GM19099 (cell line): ENCODE results near the gene VKORC1L1.
A peak's percentile ranks its signal among the peaks of the same experiment; 100 is the strongest.

Experiments used
- POLR2A ChIP-seq: IDR thresholded peaks from 3 replicates; pipeline ENCODE4 v1.6.1; 2011; ENCODE audit warnings: low read depth; ENCODE audit not compliant: insufficient read length; ENCODE audit errors: extremely low read depth

VKORC1L1 gene

DNA sequence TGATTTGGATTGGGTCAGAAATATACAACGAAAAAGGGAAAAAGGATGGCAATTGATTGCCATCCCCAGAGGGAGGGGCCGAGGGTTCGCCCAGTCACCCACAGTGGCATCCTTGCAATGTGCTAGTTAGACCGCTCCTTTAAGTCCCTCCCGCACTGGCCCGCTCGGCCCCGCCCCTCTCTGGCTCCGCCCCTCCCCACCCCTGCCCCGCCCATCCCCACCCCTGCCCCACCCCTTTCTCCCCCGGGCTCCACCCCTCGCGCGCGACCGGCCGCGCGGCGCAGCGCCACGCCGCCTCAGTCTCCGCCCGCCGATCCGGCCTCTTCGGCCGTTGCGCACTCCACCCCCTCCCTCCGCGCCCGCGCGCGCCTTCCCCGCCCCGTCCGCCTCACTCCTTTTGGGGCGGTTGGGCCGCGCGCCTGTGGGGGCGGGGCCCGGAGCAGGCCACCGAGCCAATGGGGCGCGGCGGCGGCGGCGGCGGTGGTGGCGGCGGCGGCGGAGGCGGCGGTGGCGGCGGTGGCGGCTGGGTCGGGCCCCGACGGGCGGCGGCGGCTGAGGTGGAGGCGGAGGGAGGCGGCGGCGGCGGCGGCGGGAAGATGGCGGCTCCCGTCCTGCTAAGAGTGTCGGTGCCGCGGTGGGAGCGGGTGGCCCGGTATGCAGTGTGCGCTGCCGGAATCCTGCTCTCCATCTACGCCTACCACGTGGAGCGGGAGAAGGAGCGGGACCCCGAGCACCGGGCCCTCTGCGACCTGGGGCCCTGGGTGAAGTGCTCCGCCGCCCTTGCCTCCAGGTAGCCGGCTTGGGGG, at the start of gene VKORC1L1:
Gene VKORC1L1 (plus strand): TSS at position 299 of the 806 bp plus-strand sequence. CDS start 298 bp downstream, at position 597.
- TF ChIP-seq POLR2A, result peak; percentile 18

DNA sequence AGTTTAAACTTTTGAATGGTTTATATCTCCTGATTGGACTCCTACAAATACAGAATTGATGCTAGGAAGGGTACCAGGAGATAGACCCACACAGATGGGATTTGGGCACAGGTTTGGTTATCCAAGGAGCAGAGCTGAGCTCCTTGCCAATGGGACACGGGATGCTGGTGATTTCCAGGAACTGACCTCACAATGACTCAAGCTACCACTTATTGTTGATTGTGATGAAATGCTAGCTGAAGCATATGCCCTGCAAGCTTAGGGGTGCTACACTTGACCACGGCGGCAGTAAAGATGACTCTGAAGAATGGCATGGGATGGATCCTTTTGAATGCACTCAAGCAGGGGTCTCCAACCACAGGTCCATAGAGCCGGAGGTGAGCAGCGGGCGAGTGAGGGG, 45.5 kb upstream of the VKORC1L1 start:
- no peak for TF ChIP-seq POLR2A

DNA sequence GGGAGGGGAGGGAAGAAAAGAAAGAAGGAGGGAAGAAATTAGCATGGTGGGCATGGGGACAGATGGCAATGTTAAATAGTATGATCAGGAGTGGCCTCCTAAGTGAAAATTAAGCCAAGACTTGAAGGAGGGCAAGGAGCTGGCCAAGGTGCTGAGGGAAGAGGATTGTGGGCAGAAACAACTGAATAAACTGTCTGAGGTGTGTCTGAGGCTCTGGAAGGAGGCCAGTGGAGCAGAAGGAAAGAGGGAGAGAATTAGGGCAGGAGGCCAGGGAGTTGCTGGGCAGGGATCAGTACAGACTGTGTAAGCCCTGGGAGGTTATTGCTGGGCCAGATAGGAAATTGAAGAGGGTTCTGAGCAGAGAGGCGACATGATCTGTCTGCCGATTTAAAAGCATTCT, 40.6 kb upstream of the VKORC1L1 start:
- TF ChIP-seq POLR2A, result no peak

DNA sequence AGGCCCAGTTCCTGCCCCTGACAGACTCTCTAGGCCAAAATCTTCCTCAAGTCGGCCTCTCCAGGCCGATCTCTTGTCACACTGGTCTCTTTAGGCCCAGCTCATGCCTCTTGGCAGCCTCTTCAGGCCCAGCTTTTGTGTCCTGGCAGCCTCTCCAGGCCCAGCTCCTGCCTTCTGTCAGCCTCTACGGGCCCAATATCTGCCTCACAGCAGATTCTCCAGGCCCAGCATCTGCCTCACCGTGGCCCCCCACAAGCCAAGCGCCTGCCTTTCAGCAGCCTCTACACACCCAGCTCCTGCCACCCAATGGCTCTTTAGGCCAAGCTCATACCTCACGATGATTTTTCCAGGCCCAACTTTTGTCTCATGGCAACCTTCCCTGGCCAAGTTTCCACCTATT, 33.0 kb upstream of the VKORC1L1 start:
- TF ChIP-seq POLR2A, result no peak

DNA sequence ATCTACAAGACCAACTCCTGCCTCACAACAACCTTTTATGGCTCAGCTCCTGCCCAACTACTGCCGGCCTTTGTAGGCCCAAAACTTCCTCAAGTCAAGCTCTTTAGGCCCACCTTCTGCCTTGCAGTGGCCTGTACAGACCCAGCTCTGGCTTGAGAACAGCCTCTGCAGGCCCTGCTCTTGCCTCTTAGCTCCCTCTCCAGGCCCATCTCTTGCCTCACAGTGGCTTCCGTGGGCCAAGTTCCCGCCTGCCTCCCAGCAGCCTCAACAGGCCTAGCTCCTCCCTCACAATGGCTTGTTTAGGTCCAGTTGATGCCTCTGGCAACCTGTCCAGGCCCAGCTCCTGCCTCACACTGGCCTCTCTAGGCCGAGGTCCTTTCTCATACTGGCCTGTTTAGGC, 32.4 kb upstream of the VKORC1L1 start:
- TF ChIP-seq POLR2A, result no peak

DNA sequence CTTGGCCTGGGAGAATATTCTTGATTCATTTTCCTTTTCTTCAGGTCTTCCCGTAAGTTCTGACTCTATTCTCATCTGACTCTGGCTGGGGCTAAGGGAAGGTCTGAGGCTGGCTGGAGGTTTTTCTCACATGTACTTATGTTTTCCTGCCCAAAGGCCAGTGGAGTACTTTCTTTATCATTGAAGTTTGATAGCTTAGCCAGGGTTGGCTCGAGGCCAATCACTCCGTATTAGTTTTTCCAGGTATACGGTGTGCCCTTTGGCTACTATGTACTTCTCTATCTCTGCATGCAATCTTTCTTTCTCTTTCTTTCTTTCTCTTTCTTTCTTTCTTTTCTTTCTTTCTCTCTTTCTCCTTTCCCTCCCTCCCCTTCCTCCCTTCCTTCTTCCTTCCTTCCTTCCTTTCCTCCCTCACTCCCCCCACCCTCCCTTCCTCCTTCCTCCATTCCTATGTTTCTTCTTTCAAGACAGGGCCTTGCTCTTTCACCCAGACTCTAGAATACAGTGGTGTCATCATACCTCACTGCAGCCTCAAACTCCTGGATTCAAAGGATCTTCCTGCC, 26.8 kb upstream of the VKORC1L1 start:
- TF ChIP-seq POLR2A, result no peak

DNA sequence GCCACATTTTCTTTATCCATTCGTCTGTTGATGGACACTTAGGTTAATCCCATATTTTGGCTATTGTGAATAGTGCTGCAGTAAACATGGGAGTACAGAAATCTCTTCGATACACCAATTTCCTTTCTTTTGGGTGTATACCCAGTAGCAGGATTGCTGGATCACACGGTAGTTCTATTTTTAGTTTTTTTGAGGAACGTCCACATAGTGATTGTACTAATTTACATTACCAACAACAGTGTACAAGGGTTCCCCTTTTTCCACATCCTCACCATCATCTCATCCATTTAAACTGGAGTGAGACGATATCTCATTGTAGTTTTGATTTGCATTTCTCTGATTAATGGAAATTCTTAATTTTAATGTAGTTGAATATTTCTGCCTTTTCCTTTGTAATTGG, 19.3 kb downstream of the VKORC1L1 start:
- no peak for TF ChIP-seq POLR2A

DNA sequence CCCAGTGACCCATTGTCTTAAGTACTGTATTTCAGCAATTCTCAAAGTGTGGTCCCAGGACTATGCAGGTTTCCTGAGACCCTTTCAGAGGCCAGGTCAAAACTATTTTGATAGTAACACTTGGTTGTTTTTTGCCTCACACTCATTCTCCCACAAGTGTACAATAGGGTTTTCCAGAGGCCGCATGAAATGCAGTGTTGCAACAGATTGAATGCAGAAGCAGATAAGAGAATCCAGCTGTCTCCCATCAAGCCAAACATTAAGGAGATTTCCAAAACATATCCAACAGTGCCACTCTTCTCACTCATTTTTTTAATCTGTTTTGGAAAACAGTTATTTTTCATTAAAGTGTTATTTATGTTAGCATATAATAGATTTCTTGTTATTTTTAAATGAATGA, 20.0 kb downstream of the VKORC1L1 start:
- TF ChIP-seq POLR2A, result no peak

DNA sequence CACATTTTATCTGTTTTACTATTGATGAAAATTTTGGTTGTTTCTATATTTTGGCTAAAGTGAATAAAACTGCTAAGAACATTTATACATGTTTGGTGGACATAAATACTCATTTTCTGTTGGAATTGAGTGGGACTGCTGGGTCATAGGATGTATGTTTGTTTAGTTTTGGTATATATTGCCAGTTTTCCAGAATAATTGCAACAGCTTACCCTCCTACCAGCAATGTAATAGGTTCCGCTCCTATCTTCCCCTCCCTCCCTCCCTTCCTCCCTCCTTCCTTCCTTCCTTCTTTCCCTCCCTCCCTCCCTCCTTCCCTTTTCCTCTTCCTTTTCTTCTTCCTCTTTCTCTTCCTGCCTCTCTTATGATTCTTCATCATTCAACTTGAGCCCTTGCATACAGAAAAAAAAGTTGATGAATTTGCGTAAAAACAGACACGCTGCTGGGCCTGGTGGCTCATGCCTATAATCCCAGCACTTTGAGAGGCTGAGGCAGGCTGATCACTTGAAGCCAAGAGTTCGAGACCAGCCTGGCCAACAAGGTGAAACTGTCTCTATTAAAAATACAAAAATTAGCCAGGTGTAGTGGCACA, 23.5 kb downstream of the VKORC1L1 start:
- TF ChIP-seq POLR2A, result no peak

DNA sequence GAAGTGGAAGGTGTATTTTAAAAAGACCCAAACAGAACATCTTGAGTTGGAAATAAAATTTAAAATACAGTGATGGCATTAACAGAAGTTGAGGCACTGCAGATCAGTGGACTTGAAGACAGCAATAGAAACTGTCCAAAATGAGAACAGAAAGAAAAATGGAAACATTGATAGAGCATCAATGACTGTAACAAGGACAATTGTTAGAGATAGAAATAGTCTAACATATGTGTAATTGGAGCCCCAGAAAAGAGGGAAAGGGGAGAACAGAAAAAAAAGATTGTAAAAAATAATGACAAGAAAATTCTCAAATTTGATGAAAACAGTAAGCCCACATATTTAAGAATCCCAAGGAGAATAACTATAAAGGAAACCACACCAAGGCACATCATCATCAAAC, 29.4 kb downstream of the VKORC1L1 start:
- no peak for TF ChIP-seq POLR2A

DNA sequence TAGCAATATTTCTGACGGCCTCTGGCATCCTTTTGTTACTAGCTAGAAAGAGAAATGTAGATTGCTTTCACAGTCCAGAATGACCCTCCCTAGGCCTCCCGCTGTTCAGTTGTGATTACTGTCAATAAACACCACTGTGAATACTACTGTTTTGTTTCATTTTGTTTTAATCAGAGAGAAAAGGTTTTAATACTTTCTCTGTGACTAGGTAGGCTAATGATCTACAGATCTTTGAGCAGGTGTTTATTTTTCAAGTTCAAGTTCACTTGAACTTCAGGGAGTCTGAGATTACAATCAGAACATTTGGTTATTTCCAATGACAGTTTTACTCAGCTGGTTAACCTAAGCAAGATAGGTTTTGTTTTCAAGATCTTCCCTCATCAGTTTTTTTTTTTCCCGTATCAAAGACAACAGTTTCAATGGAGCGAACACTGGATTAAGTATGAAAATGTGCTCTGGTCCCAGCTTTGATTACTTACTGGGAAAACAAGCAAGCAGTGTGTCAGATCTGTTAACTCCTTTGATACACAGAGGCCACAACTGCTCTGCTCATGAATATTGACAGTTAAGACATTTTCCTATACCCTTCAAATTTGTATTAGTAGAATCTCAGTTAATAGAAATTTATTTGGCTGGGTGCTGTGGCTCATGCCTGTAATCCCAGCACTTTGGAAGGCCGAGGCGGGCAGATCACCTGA, 34.8 kb downstream of the VKORC1L1 start:
- TF ChIP-seq POLR2A, result no peak

DNA sequence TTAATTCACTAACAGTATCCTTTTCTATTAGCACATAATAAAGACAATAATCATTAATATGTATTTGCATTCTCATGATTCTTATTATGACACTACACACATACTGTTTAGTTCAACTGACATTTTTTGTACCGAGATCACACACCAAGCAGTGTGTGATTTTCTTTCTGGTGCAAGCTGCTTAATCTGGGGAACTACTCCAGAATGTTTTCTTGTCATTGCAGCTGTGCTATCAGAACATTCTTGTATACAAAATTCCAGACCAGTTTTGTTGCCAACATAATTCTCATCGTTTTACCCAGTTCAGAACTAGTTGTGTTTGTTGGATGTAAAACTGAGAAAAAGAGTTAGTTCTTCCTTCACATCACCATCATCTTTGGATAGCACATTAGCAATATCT, 37.4 kb downstream of the VKORC1L1 start:
- no peak for TF ChIP-seq POLR2A

DNA sequence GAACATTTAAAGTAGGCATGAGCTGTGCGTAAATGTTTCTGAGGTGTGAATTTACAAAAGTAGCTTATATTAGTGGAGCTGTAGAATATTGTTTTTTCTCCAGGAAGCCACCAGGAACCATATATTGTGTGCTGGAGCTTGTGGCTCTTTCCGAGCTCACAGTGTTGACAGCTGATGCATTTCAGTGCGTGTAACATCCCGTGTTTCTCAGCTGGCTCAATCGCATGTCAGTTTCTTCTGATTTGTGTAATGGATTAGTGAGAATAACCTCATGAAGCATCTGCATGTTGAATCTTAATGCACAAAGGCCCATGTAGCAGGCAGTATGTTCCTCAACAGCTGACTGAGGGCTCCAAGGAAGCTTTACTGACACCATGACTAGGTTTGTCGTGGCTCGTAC, 39.4 kb downstream of the VKORC1L1 start:
- TF ChIP-seq POLR2A, result no peak

DNA sequence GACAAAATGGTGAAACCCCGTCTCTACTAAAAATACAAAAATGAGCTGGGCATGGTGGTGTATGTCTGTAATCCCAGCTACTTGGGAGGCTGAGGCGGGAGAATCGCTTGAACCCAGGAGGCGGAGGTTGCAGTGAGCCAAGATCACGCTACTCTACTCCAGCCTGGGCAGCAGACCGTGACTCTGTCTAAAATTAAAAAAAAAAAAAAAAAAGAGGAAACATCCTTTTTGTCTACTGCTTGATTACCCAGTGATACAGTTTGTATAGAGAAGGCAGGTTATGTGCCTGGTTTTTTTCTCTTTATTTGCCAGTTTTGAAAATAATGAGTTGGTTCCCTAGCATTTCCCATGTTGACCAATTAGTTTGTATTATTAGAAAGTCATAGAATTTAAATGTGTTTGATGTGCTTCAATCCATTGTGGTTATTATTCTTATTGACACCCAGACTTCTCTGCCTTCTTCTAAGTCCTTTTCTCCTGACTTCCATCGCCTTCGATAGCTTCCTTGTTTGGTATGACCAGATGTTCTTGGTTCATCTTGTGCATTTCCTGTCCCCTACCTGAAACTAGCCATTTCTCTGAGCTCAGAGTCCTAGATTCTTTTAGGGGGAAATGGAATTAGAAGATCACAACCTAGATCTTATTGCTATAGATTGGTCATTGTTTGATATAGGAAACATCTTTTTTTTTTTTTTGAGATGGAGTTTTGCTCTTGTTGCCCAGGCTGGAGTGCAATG, 43.2 kb downstream of the VKORC1L1 start:
- TF ChIP-seq POLR2A, result no peak

DNA sequence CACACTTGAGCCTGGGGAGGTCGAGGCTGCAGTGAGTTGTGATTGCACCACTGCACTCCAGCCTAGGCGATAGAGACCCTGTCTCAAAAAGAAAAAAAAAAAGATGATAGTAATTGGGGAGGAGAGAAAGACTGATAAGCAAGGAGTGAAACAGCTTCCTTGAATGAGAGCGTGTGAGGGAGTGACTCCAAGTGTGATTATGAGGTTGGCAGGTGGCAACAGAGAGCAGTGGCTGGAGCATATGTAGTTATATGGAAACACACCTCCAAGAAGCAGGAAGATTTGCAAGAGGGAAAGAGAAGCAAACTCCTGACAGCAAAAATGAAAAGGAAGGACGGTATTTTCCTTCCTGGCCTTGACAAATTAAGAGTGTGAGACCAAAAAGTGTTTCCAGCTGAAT, 50.4 kb downstream of the VKORC1L1 start:
- no peak for TF ChIP-seq POLR2A
